Measurements from ENCODE around the gene CCDC146.
"Not testable (repeated sequence)": the region's sequence is repeated elsewhere in the genome, so short reads cannot be mapped to it uniquely, and the experiment has no call there.

Gene CCDC146

GRCh38 chr7:77327932-77328628, 205.7 kb downstream of the CCDC146 start:
- no peaks in the 10 kb centered on the region for H3K9me3 ChIP-seq
- intact Hi-C loops (cut with DNase I; ENCODE audit: low total_unique reads) = no loop called here
- DNase-seq = no peak
- no peak overlapping the region for H3K4me3 ChIP-seq
- no peak for TF ChIP-seq CTCF (IDR thresholded peaks at IDR 0.05)
- no peaks in the 10 kb centered on the region for H3K36me3 ChIP-seq
- H3K4me1 ChIP-seq = peaks cover 0 to 57% (median 31%) of the 10 kb centered on the region in 4 donors
- peak overlapping the region; percentile 66 to 71 for H3K27ac ChIP-seq
- H3K27me3 ChIP-seq = no peaks in the 10 kb centered on the region

- H3K36me3 ChIP-seq = no peaks in the 10 kb centered on the region
- peaks cover 0 to 57% (median 31%) of the 10 kb centered on the region in 4 donors for H3K4me1 ChIP-seq
- H3K27me3 ChIP-seq = no peaks in the 10 kb centered on the region
- DNase-seq = no peak
- no peaks in the 10 kb centered on the region for H3K9me3 ChIP-seq
- intact Hi-C loops (cut with DNase I; ENCODE audit: low total_unique reads) = no loop called here
- no peak overlapping the region for H3K4me3 ChIP-seq
- TF ChIP-seq CTCF (IDR thresholded peaks at IDR 0.05) = no peak
- peak overlapping the region; percentile 66 to 71 for H3K27ac ChIP-seq
Observed at GRCh38 chr7:77328669-77329068, 206.3 kb downstream of the CCDC146 start.

- no peak for DNase-seq
- Histone ChIP-seq H3K4me1 (peaks cover 0 to 57% (median 31%) of the 10 kb centered on the region in 4 donors), H3K4me3 (no peak overlapping the region), H3K36me3 (no peaks in the 10 kb centered on the region), H3K9me3 (no peaks in the 10 kb centered on the region), H3K27ac (peak overlapping the region; percentile 58 to 71), H3K27me3 (no peaks in the 10 kb centered on the region)
- no peak for TF ChIP-seq CTCF (IDR thresholded peaks at IDR 0.05)
- intact Hi-C loops (cut with DNase I; ENCODE audit: low total_unique reads) = loop anchor here (5.0 kb wide), 1 partner anchor 207 kb away; the partner anchor contains the start of gene CCDC146
Observed at GRCh38 chr7:77329466-77330168, 207.2 kb downstream of the CCDC146 start.

GRCh38 chr7:77330169-77330882, 207.9 kb downstream of the CCDC146 start:
- intact Hi-C loops (cut with DNase I; ENCODE audit: low total_unique reads) = loop anchor here (5.0 kb wide), 1 partner anchor 208 kb away; the partner anchor contains the start of gene CCDC146
- H3K9me3 ChIP-seq = no peaks in the 10 kb centered on the region
- DNase-seq = no peak
- TF ChIP-seq CTCF (IDR thresholded peaks at IDR 0.05) = no peak
- no peaks in the 10 kb centered on the region for H3K27me3 ChIP-seq
- H3K4me1 ChIP-seq = peaks cover 0 to 57% (median 33%) of the 10 kb centered on the region in 4 donors
- H3K27ac ChIP-seq = peak overlapping the region; percentile 58 to 71
- no peak overlapping the region for H3K4me3 ChIP-seq
- H3K36me3 ChIP-seq = no peaks in the 10 kb centered on the region

- Histone ChIP-seq H3K9me3 (no peaks in the 10 kb centered on the region), H3K4me1 (peaks cover 0 to 43% (median 22%) of the 10 kb centered on the region in 4 donors), H3K27me3 (no peaks in the 10 kb centered on the region), H3K27ac (no peak overlapping the region), H3K4me3 (no peak overlapping the region), H3K36me3 (no peaks in the 10 kb centered on the region)
- intact Hi-C loops (cut with DNase I; ENCODE audit: low total_unique reads) = loop anchor here (5.0 kb wide), 1 partner anchor 210 kb away; the partner anchor contains the start of gene CCDC146
- DNase-seq = peak; percentile 57 to 76
- TF ChIP-seq CTCF (IDR thresholded peaks at IDR 0.05) = peak; percentile 70 to 79
Observed at GRCh38 chr7:77331938-77332695, 209.7 kb downstream of the CCDC146 start.

- H3K9me3 ChIP-seq, H3K27ac ChIP-seq, H3K36me3 ChIP-seq, H3K4me3 ChIP-seq, H3K27me3 ChIP-seq, DNase-seq: not testable (repeated sequence)
- intact Hi-C loops (cut with DNase I; ENCODE audit: low total_unique reads) = loop anchor here (5.0 kb wide), 1 partner anchor 212 kb away; the partner anchor contains the start of gene CCDC146
- peaks cover 0 to 30% (median 5%) of the 10 kb centered on the region in 4 donors for H3K4me1 ChIP-seq
Observed at GRCh38 chr7:77334039-77334438, 211.6 kb downstream of the CCDC146 start.

Measured in tibial artery (tissue), 4 donors.